Measurements from ENCODE around the gene CCND1.

CCND1 gene

GRCh38 chr11:69640995-69641581 is at the start of gene CCND1:
TSS of gene CCND1 (plus strand) at chr11:69641156. CDS start at chr11:69641314, 158 bp downstream.
- DNase-seq = no peak

GRCh38 chr11:69592986-69593650 is 47.8 kb upstream of the CCND1 start:
- DNase-seq = no peak

DNA sequence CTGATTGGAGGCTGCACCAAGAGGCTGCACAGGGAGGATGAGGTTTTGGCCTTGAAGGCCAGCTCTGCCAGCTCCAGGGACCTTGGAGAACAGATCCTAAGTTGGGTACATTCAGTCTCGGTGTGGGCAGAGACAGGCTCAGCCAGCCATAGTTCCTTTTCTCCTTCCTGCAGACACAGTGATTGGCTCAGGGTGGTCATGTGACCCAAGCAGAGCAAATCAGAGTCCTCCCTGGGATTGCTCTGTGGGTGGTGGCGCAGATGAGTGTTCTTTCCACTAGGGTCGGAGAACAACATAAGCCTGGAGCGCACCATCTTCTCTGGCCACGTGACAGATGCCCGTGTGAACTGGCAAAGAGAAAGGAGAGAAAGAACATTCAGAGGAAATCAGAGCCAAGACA is 47.1 kb upstream of the CCND1 start:
- no peak for DNase-seq

DNA sequence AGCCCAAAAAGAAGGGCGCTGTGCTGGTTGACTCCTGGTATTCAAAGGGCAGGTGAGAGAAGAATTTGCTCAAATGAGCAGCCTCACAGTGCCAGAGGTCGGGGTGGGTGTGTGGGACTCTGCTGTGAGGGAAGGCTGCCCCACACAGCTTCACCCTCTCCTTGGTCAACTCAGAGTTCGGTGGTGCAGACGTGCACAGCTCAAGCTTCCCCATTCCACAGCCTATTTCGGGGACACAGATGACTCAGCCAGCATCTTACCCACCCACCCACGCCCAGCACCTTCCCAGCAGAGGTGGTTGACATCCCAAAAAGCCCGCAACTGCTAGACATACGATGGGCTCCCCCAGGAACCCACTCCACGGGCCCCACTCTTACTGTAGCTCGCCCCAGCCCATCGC is 46.5 kb upstream of the CCND1 start:
- no peak for DNase-seq

GRCh38 chr11:69595805-69596665 is 44.9 kb upstream of the CCND1 start:
- no peak for DNase-seq

- no peak for DNase-seq
Observed at GRCh38 chr11:69598147-69598546, 42.8 kb upstream of the CCND1 start.

DNA sequence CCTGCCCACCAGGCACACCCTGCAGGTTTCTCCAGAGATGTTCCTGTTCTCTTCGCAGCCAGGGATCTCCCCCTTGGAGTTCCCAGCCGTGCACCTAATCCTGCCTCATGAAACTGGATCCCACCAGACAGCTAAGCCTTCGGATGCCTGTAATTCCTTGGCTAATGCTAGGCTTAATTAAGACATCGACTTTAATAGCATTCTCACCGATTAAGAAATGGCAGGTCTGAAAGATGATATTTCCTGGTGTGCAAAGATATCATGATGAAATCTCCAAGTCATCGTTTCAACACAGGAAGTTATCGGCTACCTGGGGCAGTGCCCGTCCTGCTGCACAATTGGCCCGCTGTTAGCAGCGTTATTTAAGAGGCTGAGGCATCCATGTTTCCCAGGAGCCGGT is 41.5 kb upstream of the CCND1 start:
- no peak for DNase-seq

DNA sequence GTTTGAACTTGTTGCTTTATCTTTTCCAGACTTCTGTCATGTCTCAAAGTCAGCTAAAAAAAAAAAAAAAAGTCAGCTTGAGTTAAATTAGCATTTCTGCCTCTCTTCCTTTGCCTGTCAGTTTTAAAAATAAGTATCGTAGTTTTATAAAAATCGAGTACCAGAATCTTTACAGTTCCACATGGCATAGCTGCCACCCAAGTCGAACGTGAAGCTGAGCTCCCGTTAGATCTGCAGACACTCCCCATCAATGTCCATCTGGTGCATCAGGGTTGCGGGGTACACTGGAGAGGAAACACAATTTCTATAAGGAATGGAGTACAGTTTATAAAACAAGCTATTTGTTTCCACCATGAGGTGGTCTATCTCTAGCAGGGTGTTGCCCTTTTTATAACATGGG is 41.0 kb upstream of the CCND1 start:
- no peak for DNase-seq

GRCh38 chr11:69601011-69601975 is 39.7 kb upstream of the CCND1 start:
- DNase-seq = no peak

DNA sequence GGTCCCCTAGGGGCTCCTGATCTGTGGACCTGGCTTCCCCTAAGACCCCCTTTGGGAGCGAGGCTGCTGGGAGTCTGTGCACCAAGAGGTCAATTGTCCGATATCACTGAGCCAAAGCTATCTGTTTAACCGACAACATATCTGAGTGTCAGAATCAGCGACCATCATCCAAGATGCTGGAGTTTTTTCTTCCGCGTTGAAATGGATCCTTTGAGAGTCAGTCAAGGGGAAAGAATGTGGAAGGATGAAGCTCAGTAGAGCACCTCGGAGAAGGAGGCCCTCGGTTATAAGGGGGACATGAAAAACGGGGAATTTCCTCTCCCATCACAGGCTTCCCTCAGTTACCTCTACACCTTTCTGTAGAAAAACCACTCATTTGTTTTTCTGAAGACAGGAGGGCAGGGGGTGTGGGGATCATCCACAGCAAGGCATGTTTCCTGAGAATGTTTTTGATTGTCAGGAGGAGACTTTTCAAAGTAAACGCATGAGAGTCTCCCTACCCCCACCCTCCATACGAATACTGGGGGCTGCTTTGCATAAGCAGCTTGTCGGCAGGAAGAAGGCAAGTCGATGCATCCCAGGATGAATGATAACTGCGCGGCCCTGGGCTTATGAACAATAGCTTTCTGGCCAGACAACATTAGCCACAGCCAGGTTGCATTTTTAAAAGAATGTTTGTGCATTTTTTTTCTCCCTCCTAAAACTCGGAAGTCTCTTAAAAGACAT is 37.7 kb upstream of the CCND1 start:
- DNase-seq = no peak

DNA sequence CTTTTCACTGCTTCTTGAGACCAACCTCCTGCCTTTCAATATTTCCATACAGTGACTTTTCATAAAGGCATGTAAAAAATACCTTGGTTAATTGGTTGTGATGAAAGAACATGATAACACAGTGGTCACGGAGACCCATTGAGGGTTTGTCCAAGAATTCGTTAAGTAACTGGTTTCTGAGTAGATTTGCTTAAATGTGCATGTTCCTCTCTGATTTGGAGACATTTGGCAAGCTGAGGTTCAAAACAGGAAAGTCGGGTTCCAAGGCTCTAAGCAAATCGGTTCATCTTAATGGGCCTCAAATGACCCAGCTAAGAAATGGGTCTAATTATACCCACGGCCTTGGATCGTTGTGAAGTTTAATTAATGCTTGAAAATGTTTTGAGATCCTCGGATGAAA is 36.9 kb upstream of the CCND1 start:
- no peak for DNase-seq

GRCh38 chr11:69605737-69606526 is 35.0 kb upstream of the CCND1 start:
- no peak for DNase-seq

DNA sequence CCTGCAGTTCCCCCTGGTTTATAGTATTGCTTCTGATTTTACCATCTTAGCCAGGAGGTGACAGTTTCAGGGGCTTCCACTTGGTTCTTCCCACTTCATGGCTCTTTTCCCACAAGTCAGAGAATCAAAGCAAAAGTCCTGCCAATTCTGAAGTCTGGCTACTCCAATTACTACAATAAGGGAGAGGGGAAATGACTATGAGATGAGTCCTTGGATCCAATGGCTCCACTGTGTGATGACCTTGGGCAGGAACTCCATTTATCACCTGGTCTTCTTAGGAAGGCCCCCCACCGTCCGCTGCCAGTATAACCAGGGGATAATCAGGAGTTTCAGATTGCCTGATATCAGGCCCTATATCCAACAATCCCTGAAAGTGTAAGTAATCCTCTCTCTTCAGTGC is 31.6 kb upstream of the CCND1 start:
- DNase-seq = no peak

GRCh38 chr11:69611548-69612526 is 29.1 kb upstream of the CCND1 start:
- no peak for DNase-seq

DNA sequence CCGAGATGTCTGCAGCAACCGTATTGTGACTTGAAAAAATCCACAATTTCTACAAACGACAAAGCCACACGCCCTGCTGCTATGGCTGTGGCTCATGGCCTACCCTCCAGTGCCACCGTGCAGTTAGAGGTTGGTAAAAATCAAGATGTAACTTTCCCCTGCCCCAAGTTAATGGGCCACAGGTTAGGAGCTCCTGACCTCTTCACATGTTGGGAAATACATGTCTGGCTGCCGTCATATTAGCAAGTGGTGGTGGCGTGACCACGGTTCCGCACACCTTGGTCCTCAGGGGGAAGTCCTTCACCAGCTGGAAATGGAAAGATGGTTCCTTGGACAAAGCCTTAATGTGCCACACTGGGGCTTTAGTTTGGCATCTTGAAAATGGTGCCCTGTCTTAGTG is 27.4 kb upstream of the CCND1 start:
- no peak for DNase-seq

- DNase-seq = no peak
Observed at GRCh38 chr11:69614085-69614484, 26.9 kb upstream of the CCND1 start.

DNA sequence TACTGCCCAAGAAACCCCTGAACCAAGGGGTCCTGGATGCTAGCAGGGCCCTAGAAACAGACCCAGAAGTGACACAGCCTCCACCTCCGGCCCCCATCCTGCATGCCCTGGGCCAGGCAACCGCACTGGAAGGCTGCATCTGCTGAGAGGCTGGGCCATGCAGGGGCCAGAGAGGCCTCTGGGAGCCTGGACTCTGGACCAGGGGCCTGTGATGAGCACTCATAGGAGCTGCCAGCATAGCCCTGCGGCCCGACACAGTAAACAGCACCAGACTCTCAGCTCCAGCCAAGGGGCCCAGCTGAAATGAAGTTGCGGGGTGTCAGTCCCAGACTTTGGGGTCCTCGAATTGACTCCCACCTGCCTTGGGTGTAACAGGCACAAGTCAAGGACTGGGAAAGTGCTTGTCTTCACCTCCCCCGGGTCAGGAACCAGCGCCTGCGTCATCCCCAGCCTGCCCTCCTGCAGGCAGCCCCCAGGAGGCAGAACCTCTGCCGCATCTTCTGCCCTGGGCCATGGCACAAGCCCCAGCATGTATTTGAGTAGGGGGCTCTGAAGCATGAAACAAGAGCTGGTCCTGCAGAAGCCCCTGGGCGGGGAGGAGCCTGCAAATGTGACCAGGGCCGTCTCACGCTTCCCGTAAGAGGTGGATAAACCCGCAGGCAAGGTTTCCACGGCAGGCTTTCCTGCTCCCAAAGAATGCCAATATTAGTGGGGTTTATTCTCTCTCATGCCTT is 25.2 kb upstream of the CCND1 start:
- no peak for DNase-seq

DNA sequence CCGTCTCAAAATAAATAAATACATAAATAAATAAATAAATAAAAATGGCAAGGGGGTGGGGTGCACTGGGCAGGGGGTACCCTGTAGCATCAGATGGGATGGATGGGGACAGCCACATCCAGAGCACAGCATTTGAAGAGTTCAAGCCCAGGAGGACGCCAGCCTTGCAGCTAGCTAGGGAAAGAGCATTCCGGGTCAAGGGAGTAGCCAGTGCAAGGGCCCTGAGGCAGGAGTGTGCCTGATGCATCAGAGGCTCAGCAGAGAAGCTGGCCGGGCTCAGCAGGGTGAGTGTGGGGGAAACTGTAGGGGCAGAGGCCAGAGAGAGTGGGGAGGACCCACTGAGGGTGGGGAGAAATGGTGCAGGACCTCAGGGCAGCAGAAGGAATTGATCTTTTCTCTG is 23.7 kb upstream of the CCND1 start:
- DNase-seq = no peak

DNA sequence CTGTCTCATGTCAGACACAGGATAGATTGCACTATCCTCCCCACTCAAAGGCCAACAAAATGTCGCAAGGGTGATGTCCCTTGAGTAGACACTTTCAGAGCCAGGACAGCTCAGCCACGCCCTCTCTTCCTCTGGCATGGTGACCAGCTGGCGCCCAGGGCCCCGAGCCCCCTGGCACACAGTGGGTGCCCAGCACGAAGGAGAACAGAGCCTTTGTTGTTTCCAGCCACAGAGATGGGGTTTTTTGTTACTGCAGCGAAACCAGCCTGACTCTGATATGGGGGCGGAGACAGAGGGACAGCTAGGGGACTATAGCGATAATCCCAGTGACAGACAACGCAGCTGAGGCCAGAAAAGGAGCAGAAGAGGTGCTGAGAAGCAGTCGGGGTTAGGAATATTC is 23.3 kb upstream of the CCND1 start:
- no peak for DNase-seq

Data from NCI-H1694 (cell line).